Retinal pigment epithelial cell (primary cell): Measurements from ENCODE around the gene CFAP251.

ENCODE experiments used
- DNase-seq: peaks from one replicate; pipeline ENCODE4 v3.0.0-alpha.2; 2010; ENCODE audit warnings: low read depth
- H3K4me3 ChIP-seq: 2 replicates; pipeline ENCODE4 v1.5.1; 2011; ENCODE audit warnings: mild to moderate bottlenecking, low read length, control low read depth, moderate library complexity
- TF ChIP-seq, protein P1 (sequence below): conservative IDR thresholded peaks from 2 replicates; pipeline ENCODE4 v1.5.1; 2011; ENCODE audit warnings: low read depth, low read length, control low read depth, inconsistent platforms

The CFAP251 gene

DNA sequence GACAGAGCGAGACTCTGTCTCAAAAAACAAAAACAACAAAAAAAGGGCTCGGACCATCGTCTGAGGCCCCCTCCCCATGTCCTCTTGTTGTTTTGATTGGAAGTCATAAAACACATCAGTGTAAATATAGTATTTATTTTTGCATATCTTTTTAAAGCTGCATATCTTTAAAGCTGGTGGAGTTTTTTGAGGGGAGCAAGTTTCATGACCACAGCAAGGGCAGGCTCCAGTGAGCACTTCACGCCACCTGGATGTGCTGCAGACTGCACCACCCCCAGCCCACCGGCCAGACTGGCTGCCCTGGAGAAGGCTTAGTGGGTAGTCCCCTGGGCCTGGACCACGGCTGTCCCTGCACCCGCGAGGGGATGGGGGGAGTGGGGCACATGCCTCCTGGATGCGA, 91.3 kb downstream of the CFAP251 start:
- H3K4me3 ChIP-seq, result no peak overlapping the region
- TF ChIP-seq, protein P1, sequence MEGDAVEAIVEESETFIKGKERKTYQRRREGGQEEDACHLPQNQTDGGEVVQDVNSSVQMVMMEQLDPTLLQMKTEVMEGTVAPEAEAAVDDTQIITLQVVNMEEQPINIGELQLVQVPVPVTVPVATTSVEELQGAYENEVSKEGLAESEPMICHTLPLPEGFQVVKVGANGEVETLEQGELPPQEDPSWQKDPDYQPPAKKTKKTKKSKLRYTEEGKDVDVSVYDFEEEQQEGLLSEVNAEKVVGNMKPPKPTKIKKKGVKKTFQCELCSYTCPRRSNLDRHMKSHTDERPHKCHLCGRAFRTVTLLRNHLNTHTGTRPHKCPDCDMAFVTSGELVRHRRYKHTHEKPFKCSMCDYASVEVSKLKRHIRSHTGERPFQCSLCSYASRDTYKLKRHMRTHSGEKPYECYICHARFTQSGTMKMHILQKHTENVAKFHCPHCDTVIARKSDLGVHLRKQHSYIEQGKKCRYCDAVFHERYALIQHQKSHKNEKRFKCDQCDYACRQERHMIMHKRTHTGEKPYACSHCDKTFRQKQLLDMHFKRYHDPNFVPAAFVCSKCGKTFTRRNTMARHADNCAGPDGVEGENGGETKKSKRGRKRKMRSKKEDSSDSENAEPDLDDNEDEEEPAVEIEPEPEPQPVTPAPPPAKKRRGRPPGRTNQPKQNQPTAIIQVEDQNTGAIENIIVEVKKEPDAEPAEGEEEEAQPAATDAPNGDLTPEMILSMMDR, result no peak
- no peak for DNase-seq

DNA sequence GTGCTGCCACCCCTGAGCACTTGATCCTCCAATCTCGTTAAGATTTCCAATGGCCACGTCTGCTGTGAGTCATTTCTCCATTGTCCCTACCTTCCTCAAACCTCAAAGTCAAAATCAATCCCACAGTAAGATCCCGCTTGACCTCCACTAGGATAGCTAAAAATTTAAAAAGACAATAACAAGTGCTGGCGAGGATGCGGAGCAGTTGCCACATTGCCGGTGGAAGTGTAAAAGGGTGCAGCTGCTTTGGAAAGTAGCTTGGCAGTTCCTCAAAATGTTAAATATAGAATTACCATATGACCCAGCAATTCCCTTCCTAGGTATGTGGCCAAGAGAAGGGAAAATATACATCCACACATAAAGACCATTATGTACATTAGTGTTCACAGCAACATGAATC, 93.8 kb downstream of the CFAP251 start:
- TF ChIP-seq, protein P1, result no peak
- no peak for DNase-seq
- H3K4me3 ChIP-seq, result no peak overlapping the region

DNA sequence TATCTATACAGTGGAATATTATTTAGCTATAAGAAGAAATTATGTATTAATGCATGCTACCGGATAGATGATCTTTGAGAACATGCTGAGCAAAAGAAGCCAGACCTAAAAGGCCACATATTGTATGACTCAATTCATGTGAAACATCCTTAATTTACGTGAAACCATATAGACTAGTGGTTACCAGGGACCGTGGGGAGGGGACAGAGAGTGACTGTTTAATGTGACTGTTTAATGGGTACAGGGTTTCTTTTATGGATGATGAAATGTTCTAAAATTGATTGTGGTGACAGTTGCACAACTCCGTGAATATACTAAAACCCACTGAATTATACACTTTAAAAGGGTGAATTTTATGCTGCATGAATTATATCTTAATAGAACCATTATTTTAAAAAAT, 94.7 kb downstream of the CFAP251 start:
- no peak overlapping the region for H3K4me3 ChIP-seq
- TF ChIP-seq, protein P1, result no peak
- DNase-seq, result no peak

DNA sequence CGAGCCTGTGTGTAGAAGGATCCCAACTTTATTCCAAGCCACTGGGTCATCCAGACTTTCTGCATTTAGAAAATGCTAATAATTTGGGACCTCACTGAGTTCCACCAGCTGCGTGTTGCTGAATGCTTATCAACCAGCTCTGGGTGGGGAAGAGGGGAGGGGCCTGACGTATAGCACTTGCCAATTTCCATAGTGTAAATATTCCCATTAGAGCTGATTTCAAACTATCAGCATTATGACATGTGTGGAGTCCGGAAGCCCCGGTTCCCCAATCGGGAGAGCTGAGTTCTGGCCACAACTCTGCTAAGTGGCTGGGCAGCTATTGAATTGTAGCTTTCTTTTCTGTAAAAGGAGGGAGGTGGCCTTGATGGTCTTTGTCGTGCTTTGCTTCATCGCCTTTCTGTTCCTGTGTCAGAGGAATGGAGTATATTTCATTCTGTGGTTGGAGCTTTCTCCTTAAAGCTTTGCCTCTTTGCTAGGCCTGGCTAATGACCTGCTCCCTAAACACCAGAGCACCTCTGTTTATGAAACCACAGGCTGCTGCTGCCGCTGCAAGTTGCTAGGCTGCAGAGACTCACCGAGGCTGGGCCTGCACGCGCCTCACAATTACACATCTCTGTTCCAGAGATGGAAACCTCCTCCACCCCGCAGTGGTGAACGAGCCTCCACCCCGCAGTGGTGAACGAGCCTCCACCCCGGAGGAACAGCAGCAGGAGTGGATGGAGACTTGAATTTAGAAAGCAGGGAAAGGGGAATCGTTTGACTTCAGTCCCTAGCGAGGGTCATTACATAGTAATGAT, 95.6 kb downstream of the CFAP251 start:
- no peak for DNase-seq
- H3K4me3 ChIP-seq, result no peak overlapping the region
- TF ChIP-seq, protein P1, result no peak

DNA sequence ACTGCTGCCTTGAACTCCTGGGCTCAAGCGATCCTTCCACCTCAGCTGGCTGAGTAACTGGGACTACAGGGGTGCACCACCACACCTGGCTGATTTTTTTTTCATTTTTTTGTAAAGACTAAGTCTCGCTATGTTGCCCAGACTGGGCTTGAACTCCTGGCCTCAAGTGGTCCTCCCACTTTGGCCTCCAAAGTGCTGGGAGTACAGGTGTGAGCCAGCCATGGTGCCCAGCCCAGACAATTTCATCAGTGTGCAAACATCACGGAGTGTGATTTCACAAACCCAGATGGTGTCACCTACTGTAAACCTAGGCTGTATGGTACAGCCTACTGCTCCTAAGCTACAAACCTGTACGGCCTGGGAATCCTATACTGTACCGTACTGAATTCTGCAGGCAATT, 96.4 kb downstream of the CFAP251 start:
- no peak overlapping the region for H3K4me3 ChIP-seq
- DNase-seq, result no peak
- TF ChIP-seq, protein P1, result no peak

DNA sequence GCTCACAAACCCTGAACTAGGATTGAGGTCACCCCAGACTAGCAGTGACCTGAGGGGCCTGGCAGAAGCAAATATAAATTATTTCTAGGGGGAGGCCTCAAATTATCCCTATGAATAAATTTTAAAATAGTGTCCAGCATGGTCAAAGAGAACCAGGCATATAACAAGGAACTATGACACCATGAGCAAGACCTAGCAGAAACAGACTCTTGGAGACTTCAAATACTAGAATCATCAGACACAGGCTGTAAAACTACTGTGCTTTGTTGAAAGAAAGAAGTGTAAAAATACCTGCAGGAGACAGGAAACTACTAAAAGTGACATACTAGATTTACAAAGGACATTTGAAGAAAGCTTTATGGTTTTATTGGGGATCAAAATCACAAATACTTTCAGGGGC, 100.1 kb downstream of the CFAP251 start:
- TF ChIP-seq, protein P1, result no peak
- no peak overlapping the region for H3K4me3 ChIP-seq
- DNase-seq, result no peak

DNA sequence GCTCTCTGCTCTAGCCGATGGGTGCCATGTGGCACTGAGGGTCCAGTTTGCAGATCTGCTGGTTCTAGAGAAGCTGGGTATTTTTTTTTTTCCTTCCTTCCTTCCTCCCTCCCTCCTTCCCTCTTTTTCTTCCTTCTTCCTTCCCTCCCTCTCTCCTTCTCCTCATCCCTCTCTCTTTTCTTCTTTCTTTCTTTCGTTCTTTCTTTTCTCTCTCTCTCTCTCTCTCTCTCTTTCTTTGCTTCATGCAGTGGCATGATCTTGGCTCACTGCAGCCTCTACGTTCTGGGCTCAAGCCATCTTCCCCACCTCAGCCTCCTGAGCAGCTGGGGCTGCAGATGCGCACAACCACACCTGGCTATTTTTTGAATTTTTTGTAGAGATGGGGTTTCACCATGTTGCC, 100.5 kb downstream of the CFAP251 start:
- no peak for DNase-seq
- TF ChIP-seq, protein P1, result no peak
- H3K4me3 ChIP-seq, result no peak overlapping the region
